SK-N-SH (cell line): ENCODE results near the gene NKD1. TPM values are rescaled to one million over a fixed set of nuclear protein-coding genes. Genes with fewer than 3 reads are reported as not detected.

Source experiments
- CTCF ChIA-PET: fragments of 300-600, 350-600 bp; formaldehyde crosslinking; extraction: SDS; loops from one replicate; lab custom pipeline; 2021; lab: Yijun Ruan, JAX
- POLR2A ChIA-PET: fragments of 350-600 bp; sonication (Branson Sonifier 250); formaldehyde crosslinking; extraction: SDS; loops from one replicate; lab custom pipeline; 2020; ENCODE audit warnings: antibody characterized with exemption, inconsistent platforms; lab: Yijun Ruan, JAX
- DNase-seq: peaks from one replicate; pipeline ENCODE4 v3.0.0; 2012
- H2AFZ ChIP-seq: fragments of 200-600 bp; sonication (generic); 2 replicates; pipeline ENCODE4 v1.8.1; 2016; ENCODE audit warnings: antibody characterized with exemption, mild to moderate bottlenecking, low read depth
- H3F3A ChIP-seq: fragments of 200-600 bp; sonication (generic); replicated peaks from 2 replicates; pipeline ENCODE3; 2016; ENCODE audit warnings: antibody characterized with exemption, mild to moderate bottlenecking; ENCODE audit not compliant: insufficient read depth
- H3K27ac ChIP-seq, 2 experiments: fragments of 200-500 bp in 1 of 2; fragments of 200-600 bp in 1 of 2; sonication (Bioruptor generic) in 1 of 2; sonication (generic), shearing (Covaris generic) in 1 of 2; 2 replicates each; pipeline versions ENCODE4 v1.5.1 to v1.6.1; 2014 to 2016; ENCODE audit warnings: low read depth in 2 of 2, inconsistent platforms in 1 of 2, low read length in 1 of 2, mild to moderate bottlenecking in 1 of 2, mixed read lengths in 1 of 2
- H3K27me3 ChIP-seq: fragments of 200-600 bp; sonication (generic), shearing (Covaris generic); 2 replicates; pipeline ENCODE4 v1.6.1; 2016; ENCODE audit warnings: mixed run types; ENCODE audit not compliant: insufficient read depth
- H3K36me3 ChIP-seq, 2 experiments: fragments of 200-500 bp in 1 of 2; fragments of 200-600 bp in 1 of 2; sonication (Bioruptor generic) in 1 of 2; sonication (generic) in 1 of 2; replicated peaks in 1 of 2; 2 replicates each; pipeline versions ENCODE3 to v1.5.1; 2014 to 2016; ENCODE audit warnings: low read length in 1 of 2, mild to moderate bottlenecking in 1 of 2; ENCODE audit not compliant: insufficient read depth in 2 of 2, control insufficient read depth in 1 of 2
- H3K4me1 ChIP-seq, 2 experiments: fragments of 200-500 bp in 1 of 2; fragments of 200-600 bp in 1 of 2; sonication (Bioruptor generic) in 1 of 2; sonication (generic), shearing (Covaris generic) in 1 of 2; 2 replicates each; pipeline versions ENCODE4 v1.5.1 to v1.6.1; 2014 to 2016; ENCODE audit warnings: low read depth in 1 of 2, low read length in 1 of 2, mixed run types in 1 of 2; ENCODE audit not compliant: insufficient read depth in 2 of 2, control insufficient read depth in 1 of 2
- H3K4me2 ChIP-seq: fragments of 200-600 bp; sonication (generic), shearing (Covaris generic); 2 replicates; pipeline ENCODE4 v1.6.1; 2017; ENCODE audit warnings: mixed run types
- H3K4me3 ChIP-seq, 2 experiments: fragments of 200-500 bp in 1 of 2; fragments of 200-600 bp in 1 of 2; sonication (Bioruptor generic) in 1 of 2; sonication (generic), shearing (Covaris generic) in 1 of 2; 2 replicates each; pipeline versions ENCODE4 v1.5.1 to v1.8.1; 2014 to 2016; ENCODE audit warnings: low read depth in 2 of 2, inconsistent platforms in 1 of 2, low read length in 1 of 2, mild to moderate bottlenecking in 1 of 2, mixed read lengths in 1 of 2, moderate library complexity in 1 of 2
- H3K79me2 ChIP-seq: fragments of 200-600 bp; sonication (generic); 2 replicates; pipeline ENCODE4 v1.8.1; 2017; ENCODE audit warnings: mild to moderate bottlenecking; ENCODE audit not compliant: insufficient read depth
- H3K9ac ChIP-seq: fragments of 200-600 bp; sonication (generic); 2 replicates; pipeline ENCODE4 v1.6.1; 2017; ENCODE audit warnings: mixed run types
- H3K9me2 ChIP-seq: fragments of 200-600 bp; sonication (generic); 2 replicates; pipeline ENCODE4 v1.6.1; 2017; ENCODE audit warnings: mixed run types
- H3K9me3 ChIP-seq: fragments of 200-600 bp; sonication (generic); 2 replicates; pipeline ENCODE4 v1.6.1; 2017; ENCODE audit warnings: mixed run types, mild to moderate bottlenecking, moderate library complexity
- H4K20me1 ChIP-seq: fragments of 200-600 bp; sonication (generic); 2 replicates; pipeline ENCODE4 v1.6.1; 2017; ENCODE audit warnings: mild to moderate bottlenecking, mixed run types; ENCODE audit not compliant: insufficient read depth
- CTCF ChIP-seq: fragments of 200-600 bp; sonication (generic); IDR thresholded peaks from 2 replicates; pipeline ENCODE4 v1.6.1; 2017; ENCODE audit warnings: antibody characterized with exemption, mild to moderate bottlenecking, moderate library complexity
- EZH2phosphoT487 ChIP-seq: fragments of 200-600 bp; sonication (generic); IDR thresholded peaks from 2 replicates; pipeline ENCODE4 v1.6.1; 2017; ENCODE audit warnings: low read depth, mixed run types, mild to moderate bottlenecking, antibody characterized with exemption, moderate library complexity, borderline replicate concordance
- FOSL2 ChIP-seq: IDR thresholded peaks from 2 replicates; pipeline ENCODE4 v1.4.0; 2012; ENCODE audit warnings: low read depth, mild to moderate bottlenecking, moderate library complexity, borderline replicate concordance
- NFIC ChIP-seq: IDR thresholded peaks from 2 replicates; pipeline ENCODE4 v1.4.0; 2012; ENCODE audit warnings: borderline replicate concordance
- NRF1 ChIP-seq: IDR thresholded peaks from 2 replicates; pipeline ENCODE4 v1.6.1; 2012; ENCODE audit warnings: low read depth, mild to moderate bottlenecking, low read length
- RCOR1 ChIP-seq: fragments of 150-350 bp; IDR thresholded peaks from 2 replicates; pipeline ENCODE4 v1.6.1; 2017; ENCODE audit warnings: antibody characterized with exemption, low read length
- TAF1 ChIP-seq: IDR thresholded peaks from 2 replicates; pipeline ENCODE4 v1.6.1; 2012; ENCODE audit warnings: low read depth, mild to moderate bottlenecking, low read length, moderate library complexity, borderline replicate concordance
- TEAD4 ChIP-seq: IDR thresholded peaks from 2 replicates; pipeline ENCODE4 v1.4.0; 2012; ENCODE audit warnings: mild to moderate bottlenecking, borderline replicate concordance; ENCODE audit not compliant: insufficient read depth
- USF2 ChIP-seq: fragments of 150-350 bp; IDR thresholded peaks from 2 replicates; pipeline ENCODE4 v1.6.1; 2017; ENCODE audit warnings: antibody characterized with exemption, low read length, low read depth, borderline replicate concordance
- WGBS: methylation state at CpG from one replicate; pipeline ENCODE4 v1.1.6; 2017; ENCODE audit warnings: low lambda C conversion rate; 5-methylcytosine and 5-hydroxymethylcytosine counted together
- polyA plus RNA-seq, 3 experiments: library from polyadenylated mRNA; depleted of rRNA; stranded (reverse); fragments of >200 nt; gene quantifications; 2 replicates each; pipeline ENCODE4 v1.2.3, GENCODE V29; 2012

Gene NKD1
- polyA plus RNA-seq, 1 of the 3 experiments (the other 2 are of a cell fraction): 0.02 TPM

- no peak for DNase-seq
- Histone ChIP-seq H4K20me1 (no peaks in the 10 kb centered on the region), H3K4me2 (peak overlapping the region; percentile 56; the same call in 1 of the 2 replicates), H3K9ac (no peak overlapping the region), H3K79me2 (no peaks in the 10 kb centered on the region), H3K9me3 (no peaks in the 10 kb centered on the region), H2AFZ (0 out of 2 replicates have a peak overlapping the region, but pooled peaks have one; percentile 9), H3K27me3 (no peaks in the 10 kb centered on the region; the same call in 1 of the 2 replicates), H3K27ac (no peak overlapping the region), H3K36me3 (no peaks in the 10 kb centered on the region), H3K4me1 (peaks cover 0 to 2% of the 10 kb centered on the region in 2 experiments; a peak in 1 of 4 replicates), H3F3A (no peaks in the 10 kb centered on the region), H3K9me2 (no peaks in the 10 kb centered on the region), H3K4me3 (peak overlapping the region in 1 of 2 experiments; percentile 26; a peak in 1 of 4 replicates)
- CTCF ChIA-PET: interaction anchor here (1.2 to 1.8 kb wide), 2 partner anchors 13 to 33 kb away, joined by 3 to 9 read pairs; no protein-coding TSS in a partner anchor
- WGBS: 66% methylated on average over 19 of the region's 19 CpGs
- POLR2A ChIA-PET: no interaction called here
- no peak for TF ChIP-seq NFIC
- no peak for TF ChIP-seq TAF1
- no peak for TF ChIP-seq FOSL2
- no peak for TF ChIP-seq CTCF
- TF ChIP-seq RCOR1: no peak
- TF ChIP-seq EZH2phosphoT487: no peak
- no peak for TF ChIP-seq NRF1
- no peak for TF ChIP-seq USF2
- no peak for TF ChIP-seq TEAD4
Observed at GRCh38 chr16:50697881-50698767, 149.9 kb downstream of the NKD1 start.

Other genes with a start within 250 kb of the NKD1 start
- gene BRD7, start 179.4 kb upstream of the NKD1 start, polyA plus RNA-seq (2012; rRNA removed): 31.6 and 32.9 TPM in 2 replicates
- gene SNX20, start 132.9 kb downstream of the NKD1 start, polyA plus RNA-seq (2012; rRNA removed): not detected in 2 replicates
- not detected in 2 replicates for gene NOD2, start 145.2 kb downstream of the NKD1 start, polyA plus RNA-seq (2012; rRNA removed)
- 6.5 and 8.9 TPM in 2 replicates for gene CYLD, start 193.7 kb downstream of the NKD1 start, polyA plus RNA-seq (2012; rRNA removed)